ENCODE measurements around the gene NNMT.
"Not testable (repeated sequence)": the region's sequence is repeated elsewhere in the genome, so short reads cannot be mapped to it uniquely, and the experiment has no call there.

The NNMT gene

DNA sequence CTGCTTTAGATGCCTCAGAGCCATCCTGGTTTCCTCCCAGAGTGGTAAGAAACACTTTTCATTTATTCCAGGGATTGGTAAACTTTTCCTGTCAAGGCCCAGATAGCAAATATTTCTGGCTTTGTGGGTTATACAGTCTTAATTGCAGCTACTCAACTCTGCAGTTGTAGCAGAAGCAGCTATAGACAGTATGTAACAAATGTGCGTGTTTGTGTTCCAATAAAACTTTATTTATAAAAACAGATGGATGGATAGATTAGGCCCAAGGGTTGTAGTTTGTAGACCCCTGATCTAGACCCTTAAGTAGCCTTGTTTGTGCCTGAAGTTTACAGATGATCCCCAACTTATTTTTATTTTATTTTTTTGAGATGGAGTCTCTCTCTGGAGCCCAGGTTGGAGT is 17.9 kb downstream of the NNMT start:
- no peak for DNase-seq

DNA sequence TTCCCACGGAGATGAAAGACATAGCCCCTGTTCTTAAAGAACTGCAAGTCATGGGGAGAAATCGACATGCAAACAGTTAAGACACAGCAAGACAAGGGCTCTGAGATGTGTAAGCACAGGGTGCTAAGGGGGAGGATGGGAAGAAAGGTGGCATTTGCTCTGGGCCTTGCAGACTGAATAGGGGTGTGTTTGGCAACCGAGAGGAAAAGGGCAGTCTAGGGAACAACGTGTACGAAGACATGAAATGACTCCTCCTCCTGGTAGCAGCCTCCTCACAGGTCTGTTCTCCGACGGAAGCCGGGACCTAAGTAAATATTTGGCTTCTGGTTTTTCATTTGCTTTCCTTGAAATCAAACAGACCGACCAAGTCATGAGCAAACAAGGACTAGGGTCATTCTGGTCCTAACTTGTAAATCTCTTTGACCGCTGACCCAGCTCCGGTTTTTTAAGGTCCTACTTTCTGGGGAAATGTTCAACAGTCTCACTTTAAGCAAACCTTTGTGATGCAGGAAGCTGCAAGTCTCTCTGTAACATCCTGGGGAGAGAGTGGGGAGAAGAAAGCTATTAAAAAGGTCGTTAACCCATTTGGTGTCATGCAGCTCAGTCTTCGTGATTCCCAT is 19.7 kb downstream of the NNMT start:
- no peak for DNase-seq

DNA sequence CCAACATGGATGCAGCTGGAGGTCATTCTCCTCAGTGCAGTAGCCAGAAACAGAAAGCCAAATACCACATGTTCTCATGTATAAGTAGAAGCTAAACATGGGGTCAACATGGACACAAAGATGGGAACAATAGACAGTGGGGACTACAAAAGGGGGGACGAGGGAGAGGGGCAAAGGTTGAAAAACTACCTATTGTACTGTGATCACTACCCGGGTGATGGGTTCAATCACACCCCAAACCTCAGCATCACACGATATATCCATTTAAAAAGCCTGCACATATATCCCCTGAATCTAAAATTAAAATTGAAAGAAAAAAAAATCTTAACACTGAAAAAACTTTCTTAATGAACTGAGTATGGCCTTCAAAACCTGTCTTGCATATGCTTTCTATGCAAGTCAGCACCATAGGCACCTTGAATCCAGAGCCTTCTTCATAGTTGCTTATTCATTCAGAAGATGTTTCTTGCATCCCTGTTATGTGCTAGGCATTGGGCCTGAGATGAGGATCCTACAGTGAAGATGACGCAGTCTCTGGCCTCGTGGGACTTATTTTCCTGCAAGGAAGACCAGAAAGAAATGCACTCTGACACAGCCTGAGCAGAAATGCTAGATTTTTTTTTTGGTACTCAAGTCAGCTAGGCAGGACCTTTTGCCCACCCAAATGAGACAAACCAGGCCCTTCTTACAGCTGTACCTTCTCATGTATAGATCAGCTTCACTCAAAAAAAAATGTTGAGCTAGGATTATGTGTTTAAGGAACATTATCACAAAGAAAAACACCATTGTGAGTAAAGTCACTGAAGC is 21.0 kb downstream of the NNMT start:
- no peak for DNase-seq

DNA sequence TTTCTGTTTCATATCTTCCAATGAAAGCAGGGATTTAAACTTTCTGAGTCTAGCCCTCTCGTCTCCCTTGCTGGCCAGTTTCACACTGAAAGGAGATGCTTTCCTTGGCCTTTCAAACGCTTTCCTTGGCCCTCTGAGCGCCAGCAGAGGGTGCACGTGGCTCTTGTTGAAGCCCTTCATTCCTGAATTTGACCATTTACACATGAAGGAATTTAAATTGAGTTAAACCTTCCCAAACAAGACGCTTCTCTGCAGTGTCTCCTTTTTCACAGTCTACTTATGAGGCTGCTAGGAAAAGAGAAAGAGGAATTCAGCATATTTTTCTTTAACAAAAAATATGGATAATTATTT is 21.6 kb downstream of the NNMT start:
- DNase-seq: no peak

DNA sequence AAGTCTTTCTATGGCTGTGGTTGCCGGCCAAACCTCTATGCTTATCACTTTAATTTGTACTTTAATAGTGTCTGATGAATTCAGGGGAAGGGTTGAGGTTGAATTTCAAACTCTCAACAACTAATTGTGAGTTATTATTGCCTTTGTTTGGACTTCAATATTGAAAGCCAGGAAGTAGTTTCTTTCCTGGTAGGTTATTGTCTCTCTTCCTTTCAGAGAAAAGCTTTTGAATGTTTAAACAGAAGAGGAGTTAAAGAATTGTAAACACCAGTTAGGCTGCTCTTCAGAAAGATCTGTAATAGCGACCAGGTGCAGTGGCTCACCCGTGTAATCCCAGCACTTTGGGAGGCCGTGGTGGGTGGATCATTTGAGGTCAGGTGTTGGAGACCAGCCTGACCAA is 22.2 kb downstream of the NNMT start:
- DNase-seq: no peak

DNA sequence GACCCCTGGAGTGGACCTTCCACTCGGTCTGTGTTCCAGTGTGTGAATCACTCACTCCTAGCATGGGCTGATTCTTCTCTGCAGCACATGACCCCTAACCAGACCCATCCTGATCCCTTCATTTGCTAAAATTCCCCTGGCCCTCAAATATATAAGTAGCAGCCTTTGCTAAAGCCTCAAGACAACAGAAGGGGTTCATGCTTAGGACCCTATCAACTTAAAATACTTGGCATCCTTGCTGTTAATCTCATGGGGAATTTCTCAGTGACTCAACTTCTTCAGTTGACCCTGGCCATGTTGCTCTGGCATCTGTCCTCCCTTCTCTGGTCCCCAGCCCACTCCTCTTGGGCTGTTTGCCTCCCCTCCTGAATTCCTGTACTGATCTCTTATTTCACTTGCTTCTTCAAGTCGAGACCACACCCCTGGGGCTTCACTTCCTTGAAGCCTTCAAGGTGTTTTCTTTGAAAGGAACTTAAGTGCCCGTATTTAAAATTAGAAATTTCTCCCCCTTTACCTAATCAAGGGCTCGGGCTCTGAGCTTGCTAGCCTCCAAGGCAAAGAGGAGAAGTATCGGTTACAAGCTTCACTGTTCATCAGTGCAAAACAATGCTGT is 23.6 kb downstream of the NNMT start:
- no peak for DNase-seq

DNA sequence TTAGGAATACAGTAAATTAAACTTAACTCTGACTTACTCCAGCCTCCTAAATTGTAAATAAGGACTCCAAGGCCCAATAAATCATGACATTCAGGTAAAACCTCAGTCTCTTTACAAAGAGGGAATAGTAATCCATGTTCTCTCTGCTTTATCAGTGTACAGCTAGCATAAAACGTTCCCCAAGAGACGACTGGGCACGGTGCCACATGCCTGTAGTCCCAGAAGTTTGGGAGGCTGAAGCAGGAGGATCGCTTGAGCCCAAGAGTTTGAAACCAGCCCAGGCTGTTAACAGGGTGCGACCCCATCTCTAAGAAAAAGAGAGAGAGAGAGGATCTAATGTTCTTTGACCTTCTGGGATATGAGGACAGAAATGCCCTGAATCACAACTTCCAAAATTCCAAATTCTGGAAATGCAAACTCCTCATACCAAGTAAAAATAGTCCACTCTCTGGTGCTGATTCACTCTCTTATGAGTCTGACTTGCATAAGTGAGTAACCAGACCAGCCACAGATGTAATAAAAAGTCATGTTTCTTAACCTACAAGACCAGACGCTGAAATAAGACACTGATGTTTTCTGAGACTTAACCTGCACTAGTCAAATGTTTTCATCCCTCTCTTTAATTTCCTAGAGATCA is 25.5 kb downstream of the NNMT start:
- no peak for DNase-seq

DNA sequence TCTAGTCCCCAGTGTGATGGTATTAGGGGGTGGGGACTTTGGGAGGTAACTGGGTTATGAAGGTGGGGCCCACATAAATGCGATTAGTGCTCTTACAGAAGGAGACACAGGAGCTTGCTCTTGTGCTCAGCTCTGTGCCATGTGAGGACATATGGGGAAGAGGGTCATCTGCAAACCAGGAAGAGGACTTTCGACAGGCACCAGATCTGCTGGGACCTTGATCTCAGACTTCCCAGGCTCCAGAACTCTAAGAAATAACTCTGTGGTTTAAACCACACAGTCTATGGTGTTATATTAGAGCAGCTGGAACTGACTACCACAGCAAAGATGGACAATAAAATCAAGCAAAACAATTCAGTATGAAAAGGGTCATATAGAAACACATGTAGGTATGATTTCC is 26.7 kb downstream of the NNMT start:
- no peak for DNase-seq

DNA sequence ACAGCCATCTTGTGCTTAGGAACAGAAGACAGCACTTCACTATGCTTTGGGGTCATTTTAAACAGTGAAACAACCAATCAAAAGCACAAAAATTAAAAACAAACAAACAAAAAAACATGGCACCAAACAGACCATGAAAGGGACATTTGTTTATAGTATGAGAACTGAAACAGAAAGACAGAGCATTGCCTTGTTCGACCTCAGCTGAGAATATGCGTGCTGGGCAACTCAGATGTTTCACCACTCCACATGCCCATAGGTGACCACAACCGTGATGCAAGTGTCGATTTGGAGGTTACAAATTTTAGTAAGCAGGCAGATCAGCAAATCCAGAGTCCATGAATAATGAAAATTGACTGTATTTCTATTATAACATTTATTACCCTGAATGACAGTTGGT is 30.0 kb downstream of the NNMT start:
- DNase-seq: no peak

DNA sequence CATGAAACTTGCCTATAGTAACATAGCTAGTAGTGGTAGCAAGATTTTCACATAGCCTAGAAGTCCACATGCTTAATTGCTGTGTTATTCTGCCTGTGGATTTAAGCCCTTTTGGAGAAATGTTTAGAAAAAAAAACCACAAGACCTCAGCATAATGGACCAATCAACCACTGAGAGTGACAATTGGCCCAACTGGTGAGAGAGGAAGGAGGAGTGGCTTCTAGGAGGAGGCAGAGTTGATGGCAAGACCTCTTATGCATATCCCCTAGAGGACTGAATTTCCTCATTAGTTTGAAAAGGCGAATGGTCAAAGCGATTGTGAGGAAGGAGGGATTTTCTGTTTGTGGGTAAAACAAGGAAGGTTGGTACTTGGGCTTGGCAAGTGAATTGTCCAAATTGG is 30.6 kb downstream of the NNMT start:
- DNase-seq: no peak

DNA sequence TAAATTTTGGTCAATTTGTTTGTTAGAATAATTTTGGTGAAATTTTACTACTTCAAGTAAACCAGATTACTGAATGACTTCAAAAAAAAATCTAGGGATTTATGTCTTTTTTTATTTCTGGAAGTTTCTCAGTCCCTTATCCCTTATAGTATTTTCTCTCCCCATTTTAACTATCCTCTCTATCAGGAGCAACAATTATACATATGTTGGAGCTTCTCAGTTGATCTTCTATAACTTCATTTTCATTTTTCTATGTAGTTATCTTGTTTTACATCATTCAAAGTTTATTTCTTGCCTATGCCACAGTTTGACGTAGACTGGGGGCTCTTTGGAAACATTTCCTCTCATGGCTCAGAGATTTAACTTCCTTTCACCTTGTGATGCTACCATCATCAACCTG is 34.2 kb downstream of the NNMT start:
- DNase-seq: no peak

DNA sequence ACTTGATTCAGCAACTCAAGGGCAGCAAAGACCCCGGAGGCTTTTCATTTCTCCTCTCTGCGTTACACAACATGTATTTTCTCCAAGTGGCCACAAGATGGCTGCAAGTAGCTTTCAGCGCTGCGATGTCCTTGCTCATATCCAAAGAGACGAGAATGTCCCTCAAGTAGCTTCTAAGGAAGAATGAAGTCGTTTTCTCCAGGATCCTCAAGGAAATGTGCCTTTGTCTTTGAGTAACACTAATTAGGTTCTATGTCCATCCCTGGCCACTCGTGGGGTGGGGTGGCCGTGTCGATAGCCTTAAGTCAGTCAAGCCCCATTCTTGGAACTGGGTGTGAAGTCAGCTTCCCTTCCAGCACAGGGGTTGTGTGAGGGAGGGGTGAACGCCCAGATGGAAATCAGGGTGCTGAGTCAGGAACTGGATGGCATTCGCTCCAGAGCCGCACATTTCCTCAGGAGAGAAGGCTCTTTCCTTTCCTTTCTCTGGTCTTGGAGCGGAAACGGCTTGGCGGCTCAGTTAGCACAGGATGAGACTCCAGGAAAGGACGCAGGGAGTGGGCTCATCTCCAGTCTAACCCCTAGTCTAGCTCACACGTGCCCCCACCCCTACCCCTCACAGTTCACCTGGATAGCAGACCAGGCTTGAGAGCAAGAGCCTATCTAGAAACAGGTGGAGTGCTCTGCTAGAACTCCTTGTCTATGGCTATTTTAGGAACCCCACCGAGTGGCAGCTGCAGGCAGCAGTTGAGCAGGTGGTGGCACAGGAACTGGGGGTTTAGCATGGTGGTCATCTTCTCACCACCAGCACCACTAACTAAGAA is 44.3 kb downstream of the NNMT start:
- no peak for DNase-seq

DNA sequence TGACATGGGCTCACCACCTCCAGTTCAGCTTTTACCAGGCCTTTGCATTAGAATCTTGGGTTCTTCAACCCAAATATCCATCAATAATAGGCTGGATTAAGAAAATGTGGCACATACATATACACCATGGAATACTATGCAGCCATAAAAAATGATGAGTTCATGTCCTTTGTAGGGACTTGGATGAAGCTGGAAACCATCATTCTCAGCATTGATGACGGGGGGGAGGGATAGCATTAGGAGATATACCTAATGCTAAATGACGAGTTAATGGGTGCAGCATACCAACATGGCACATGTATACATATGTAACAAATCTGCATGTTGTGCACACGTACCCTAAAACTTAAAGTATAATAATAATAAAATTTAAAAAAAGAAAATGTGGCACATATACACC is 45.5 kb downstream of the NNMT start:
- DNase-seq: not testable (repeated sequence)

DNA sequence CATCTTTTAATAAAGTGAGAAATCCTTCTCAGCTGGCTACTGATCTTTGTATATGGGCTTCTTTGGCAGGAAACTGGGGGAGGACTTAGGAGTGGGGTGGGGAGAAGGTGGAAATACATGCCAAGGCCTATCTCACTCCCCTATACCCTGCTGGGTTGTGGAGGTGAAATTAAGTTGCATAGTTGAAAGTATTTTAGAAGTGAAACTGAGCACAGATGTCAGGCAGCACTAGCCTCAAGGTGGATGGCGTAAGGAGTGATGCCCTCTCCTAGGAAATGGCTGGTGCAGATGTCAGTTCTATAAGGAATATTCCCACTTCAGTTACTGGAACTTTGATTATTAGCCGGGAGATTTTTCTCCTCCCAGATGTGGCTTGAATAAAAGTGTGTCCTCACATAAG is 46.3 kb downstream of the NNMT start:
- no peak for DNase-seq

DNA sequence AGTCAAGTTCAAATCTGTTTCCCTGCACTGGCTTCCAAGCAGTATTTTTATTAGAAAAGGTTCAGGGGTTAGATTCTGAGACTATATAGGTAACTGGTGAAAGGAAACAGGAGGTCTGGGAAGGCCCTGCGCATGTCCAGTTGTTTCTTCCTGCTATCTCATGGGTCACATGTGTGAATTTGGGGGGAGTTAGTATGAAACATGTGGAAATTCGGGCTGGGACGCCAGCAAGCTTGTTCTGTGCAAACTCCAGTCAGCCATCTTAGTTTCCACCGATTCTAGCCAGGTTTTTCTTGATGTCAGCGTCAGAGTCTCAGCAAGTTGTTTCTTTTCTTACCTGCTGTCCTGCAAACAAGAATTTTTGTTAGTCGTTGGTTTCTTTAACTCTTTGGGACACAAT is 46.8 kb downstream of the NNMT start:
- DNase-seq: no peak

DNA sequence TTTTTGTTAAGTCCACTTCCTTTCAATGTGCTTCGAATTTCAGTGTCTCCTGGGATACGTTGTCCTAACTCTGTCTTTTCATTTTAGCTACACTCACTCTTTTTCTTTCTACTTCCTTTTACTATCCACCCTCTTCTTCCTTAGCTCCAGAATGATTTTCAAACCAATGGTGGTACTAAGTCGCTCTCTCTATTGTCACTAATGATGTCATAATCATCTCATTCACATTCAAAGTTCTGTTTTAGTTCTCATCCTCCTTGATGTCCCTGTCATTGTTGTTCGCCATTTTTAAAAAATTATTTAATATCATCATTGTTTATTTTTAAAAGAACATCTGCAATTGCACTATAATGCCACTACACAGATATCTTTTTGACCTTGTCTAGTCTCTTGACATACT is 47.3 kb downstream of the NNMT start:
- DNase-seq: no peak

DNA sequence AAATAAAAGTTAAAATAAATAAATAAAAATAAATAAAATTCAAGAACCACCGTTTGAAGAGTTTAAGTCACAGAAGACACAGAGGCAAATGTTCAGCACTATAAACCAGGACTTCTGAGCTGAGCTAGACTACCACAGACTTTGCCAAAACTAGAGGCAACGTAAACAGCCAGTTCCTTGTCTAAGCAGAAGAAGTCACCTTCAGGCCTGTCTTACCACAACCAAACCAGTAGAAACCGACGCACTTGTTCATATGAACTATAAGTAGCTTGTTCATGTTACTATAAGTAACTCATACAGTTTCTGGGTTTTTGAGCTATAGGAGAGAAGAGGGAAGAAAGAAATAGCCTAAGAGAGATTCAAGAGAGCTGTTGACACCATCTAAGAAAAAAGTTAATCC is 48.3 kb downstream of the NNMT start:
- DNase-seq: no peak

DNA sequence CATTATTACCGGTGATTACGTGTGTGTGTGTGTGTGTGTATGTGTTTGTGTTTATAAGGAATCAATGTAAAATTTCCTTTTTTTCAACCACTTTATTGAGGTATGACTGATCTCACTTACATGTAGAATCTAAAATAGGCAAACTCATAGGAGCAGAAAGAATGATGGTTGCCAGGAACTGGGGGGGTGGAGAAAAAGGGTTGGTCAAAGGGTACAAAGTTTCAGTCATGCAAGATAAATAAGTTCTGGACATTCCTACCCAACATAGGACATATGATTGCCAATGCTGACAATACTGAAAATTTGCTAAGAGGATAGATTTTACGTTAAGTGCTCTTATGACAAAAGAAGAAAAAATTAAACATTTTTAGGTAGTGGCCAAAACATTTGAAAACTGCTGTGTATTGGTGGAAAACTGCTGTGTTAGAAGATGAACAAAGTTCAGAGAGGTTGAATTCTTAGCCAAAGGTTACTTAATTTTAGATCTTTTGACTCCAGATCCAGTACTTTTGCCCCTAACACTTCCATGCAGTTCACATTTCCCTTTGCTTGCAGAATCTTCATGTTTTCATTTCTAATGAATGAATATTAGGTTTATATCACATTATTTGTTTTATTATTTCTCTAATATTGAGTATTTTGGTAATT is 49.5 kb downstream of the NNMT start:
- no peak for DNase-seq

DNA sequence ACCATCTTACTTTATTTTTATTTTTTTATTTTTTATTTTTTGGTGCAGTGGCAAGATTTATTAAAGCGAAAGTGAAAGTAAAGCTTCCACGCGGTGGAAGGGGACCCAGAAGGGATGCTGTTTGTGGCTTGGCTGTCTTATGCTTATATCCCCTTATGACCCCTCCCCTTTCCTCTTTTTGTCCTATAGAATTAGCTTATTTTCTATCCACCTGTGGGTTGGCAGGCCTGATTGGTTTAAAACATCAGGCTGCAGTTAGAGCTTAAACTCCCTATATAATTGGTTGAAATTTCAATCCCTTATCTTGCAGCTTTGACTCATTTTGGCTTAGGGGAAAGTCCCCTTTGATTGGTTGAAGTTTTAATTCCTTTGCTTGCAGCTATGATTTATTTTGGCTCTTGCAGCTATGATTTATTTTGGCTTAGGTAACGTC is 50.5 kb downstream of the NNMT start:
- DNase-seq: no peak

DNA sequence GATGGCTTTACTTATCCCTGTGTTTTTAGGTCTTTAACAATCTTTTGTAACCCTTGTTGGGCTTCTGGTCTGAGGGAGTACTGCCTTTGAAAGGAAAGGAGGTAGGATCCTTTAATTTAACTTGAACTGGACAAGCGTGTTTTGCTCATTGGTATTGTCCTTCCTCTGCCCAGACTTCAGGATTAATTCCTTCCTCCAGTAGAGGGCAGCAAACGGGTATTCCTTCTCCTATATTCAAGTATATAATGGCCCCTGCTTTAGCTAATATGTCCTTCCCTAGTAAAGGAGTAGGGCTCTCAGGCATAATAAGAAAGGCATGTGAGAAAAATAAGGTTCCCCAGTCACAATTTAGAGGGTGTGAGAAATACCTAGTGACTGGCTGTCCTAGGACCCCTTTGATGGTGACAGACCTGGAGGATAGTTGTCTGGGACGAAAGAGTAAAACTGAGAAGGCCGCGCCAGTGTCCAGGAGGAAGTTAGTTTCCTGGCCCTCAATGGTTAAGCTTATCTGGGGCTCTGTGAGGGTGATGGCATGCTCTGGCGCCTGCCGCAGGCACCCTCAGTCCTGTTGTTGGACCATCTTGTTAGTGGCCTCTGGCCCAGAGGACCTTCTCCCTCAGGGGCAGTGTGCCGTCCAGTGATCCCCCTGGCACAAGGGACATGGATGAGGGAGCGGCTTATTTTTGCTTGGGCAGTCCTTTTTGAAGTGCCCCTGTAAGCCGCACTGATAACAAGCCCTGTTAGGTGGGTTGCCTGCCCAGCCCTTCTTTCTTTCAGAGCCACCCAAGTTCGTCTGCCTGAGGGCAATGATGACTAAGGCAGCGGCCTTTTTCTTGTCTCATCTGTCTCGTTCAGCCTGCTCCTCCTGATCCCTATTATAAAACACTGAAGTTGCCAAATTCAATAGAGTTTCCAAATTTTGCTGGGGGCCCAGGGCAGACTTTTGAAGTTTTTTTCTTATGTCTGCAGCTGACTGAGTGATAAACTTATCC is 52.3 kb downstream of the NNMT start:
- no peak for DNase-seq

DNA sequence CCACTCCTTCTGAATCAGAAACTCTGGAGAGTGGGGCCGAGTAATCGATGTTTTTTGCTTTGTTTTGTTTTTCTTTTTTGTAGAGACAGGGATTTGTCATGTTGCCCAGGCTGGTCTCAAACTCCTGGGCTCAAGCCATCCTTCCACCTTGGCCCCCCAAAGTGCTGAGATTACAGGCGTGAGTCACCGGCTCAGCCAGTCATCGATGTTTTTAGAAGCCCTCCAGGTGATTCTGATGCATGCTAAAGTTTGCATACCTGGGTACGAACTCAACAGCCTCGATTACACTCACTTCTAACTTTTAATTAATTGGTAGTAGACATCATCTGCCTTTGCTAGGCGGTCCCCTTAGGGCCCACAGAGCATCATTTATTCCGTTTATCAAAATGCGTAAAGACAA is 53.8 kb downstream of the NNMT start:
- DNase-seq: no peak

All from activated naive CD4-positive, alpha-beta T cell (primary cell).